CD14-positive monocyte (primary cell): ENCODE measurements around the gene NEGR1. TPM values are rescaled to one million over a fixed set of nuclear protein-coding genes. Genes with fewer than 3 reads are reported as not detected.

ENCODE experiments used
- DNase-seq, 3 donors: peaks; one replicate each; pipeline ENCODE4 v3.0.0-alpha.2; 2011 to 2022
- H2AFZ ChIP-seq: 2 replicates; pipeline ENCODE4 v1.6.0; 2012; ENCODE audit warnings: mild to moderate bottlenecking, low read depth, low read length, inconsistent platforms; ENCODE audit not compliant: insufficient read depth, poor library complexity, severe bottlenecking
- H3K27ac ChIP-seq, 2 donors: 1 replicate in 1 of 2; 2 replicates in 1 of 2; pipeline ENCODE4 v1.5.1; 2012 to 2013; ENCODE audit warnings: low read length in 2 of 2, control low read depth in 1 of 2, inconsistent platforms in 1 of 2, low read depth in 1 of 2, mild to moderate bottlenecking in 1 of 2
- H3K27me3 ChIP-seq, 2 donors: one replicate each; pipeline versions ENCODE4 v1.6.0 to v1.6.1; 2011 to 2013; ENCODE audit warnings: low read length in 2 of 2; ENCODE audit not compliant: control insufficient read depth in 2 of 2, insufficient read depth in 2 of 2
- H3K36me3 ChIP-seq, 2 donors: replicated peaks in 1 of 2; 1 replicate in 1 of 2; 2 replicates in 1 of 2; pipeline versions ENCODE4 v1.5.1 to v1.6.1; 2012 to 2013; ENCODE audit warnings: low read length in 2 of 2, control low read depth in 1 of 2, inconsistent platforms in 1 of 2, mild to moderate bottlenecking in 1 of 2; ENCODE audit not compliant: insufficient read depth in 2 of 2, control insufficient read depth in 1 of 2
- H3K4me1 ChIP-seq, 2 donors: 1 replicate in 1 of 2; 2 replicates in 1 of 2; pipeline versions ENCODE4 v1.5.1 to v1.6.1; 2012 to 2013; ENCODE audit warnings: low read length in 2 of 2, control low read depth in 1 of 2, inconsistent platforms in 1 of 2, mild to moderate bottlenecking in 1 of 2, moderate library complexity in 1 of 2; ENCODE audit not compliant: insufficient read depth in 2 of 2, control insufficient read depth in 1 of 2
- H3K4me2 ChIP-seq: replicated peaks from 2 replicates; pipeline ENCODE3; 2012; ENCODE audit warnings: low read length, moderate library complexity, mild to moderate bottlenecking; ENCODE audit not compliant: poor library complexity, severe bottlenecking; ENCODE audit errors: extremely low read depth
- H3K4me3 ChIP-seq, 3 experiments: fragments of 200-600 bp in 1 of 3; sonication (generic) in 1 of 3; replicated peaks in 1 of 3; 1 replicate in 2 of 3; 2 replicates in 1 of 3; pipeline ENCODE4 v1.5.1; 2011 to 2013; ENCODE audit warnings: low read length in 3 of 3, mild to moderate bottlenecking in 3 of 3, control low read depth in 2 of 3, low read depth in 2 of 3, inconsistent platforms in 1 of 3, moderate library complexity in 1 of 3
- H3K79me2 ChIP-seq: 2 replicates; pipeline ENCODE4 v1.6.0; 2012; ENCODE audit warnings: mild to moderate bottlenecking, control low read depth, inconsistent platforms, low read length, moderate library complexity; ENCODE audit not compliant: insufficient read depth
- H3K9ac ChIP-seq: 2 replicates; pipeline ENCODE4 v1.6.0; 2017; ENCODE audit warnings: low read length, mild to moderate bottlenecking; ENCODE audit not compliant: insufficient read depth, poor library complexity, severe bottlenecking
- H3K9me3 ChIP-seq, 2 donors: replicated peaks in 1 of 2; 1 replicate in 1 of 2; 2 replicates in 1 of 2; pipeline versions ENCODE4 v1.5.1 to v1.6.1; 2012 to 2013; ENCODE audit warnings: low read length in 2 of 2, control low read depth in 1 of 2; ENCODE audit not compliant: control insufficient read depth in 1 of 2, insufficient read depth in 1 of 2
- H4K20me1 ChIP-seq: 2 replicates; pipeline ENCODE4 v1.6.0; 2012; ENCODE audit warnings: mild to moderate bottlenecking, low read length, control low read depth, moderate library complexity; ENCODE audit not compliant: insufficient read depth
- H3K27ac Mint-ChIP-seq, 7 donors: one replicate each; pipeline ENCODE4 v1.8.0; 2020; ENCODE audit warnings: mild to moderate bottlenecking in 7 of 7, mixed read lengths in 7 of 7, moderate library complexity in 6 of 7, inconsistent platforms in 2 of 7
- H3K27me3 Mint-ChIP-seq, 3 donors: one replicate each; pipeline ENCODE4 v1.8.0; 2021 to 2022; ENCODE audit warnings: low read depth in 3 of 3, mild to moderate bottlenecking in 3 of 3, mixed read lengths in 3 of 3, moderate library complexity in 3 of 3, inconsistent platforms in 1 of 3
- H3K36me3 Mint-ChIP-seq, 2 donors: one replicate each; pipeline ENCODE4 v1.8.0; 2020; ENCODE audit warnings: mixed read lengths in 2 of 2, inconsistent platforms in 1 of 2, mild to moderate bottlenecking in 1 of 2
- H3K4me1 Mint-ChIP-seq: one replicate; pipeline ENCODE4 v1.8.0; 2020; ENCODE audit warnings: mild to moderate bottlenecking, mixed read lengths
- H3K4me3 Mint-ChIP-seq, 2 donors: one replicate each; pipeline ENCODE4 v1.8.0; 2020; ENCODE audit warnings: mild to moderate bottlenecking in 2 of 2, mixed read lengths in 2 of 2, moderate library complexity in 1 of 2
- H3K9me3 Mint-ChIP-seq, 7 donors: one replicate each; pipeline ENCODE4 v1.8.0; 2020 to 2022; ENCODE audit warnings: mixed read lengths in 7 of 7, mild to moderate bottlenecking in 6 of 7, moderate library complexity in 6 of 7, inconsistent platforms in 2 of 7
- CTCF ChIP-seq: fragments of 200-600 bp; IDR thresholded peaks from one replicate; pipeline ENCODE4 v1.8.0; 2022; ENCODE audit warnings: antibody characterized with exemption, mild to moderate bottlenecking
- WGBS: methylation state at CpG from one replicate; pipeline ENCODE4 v1.1.5; 2013; ENCODE audit warnings: missing lambda C conversion rate; ENCODE audit not compliant: insufficient coverage; 5-methylcytosine and 5-hydroxymethylcytosine counted together
- intact Hi-C, 2 donors: fragments of 100-400 bp; cut with micrococcal nuclease; formaldehyde crosslinking; loops; one replicate each; pipeline versions ENCODE4 v1.15.0 to v1.15.1; 2023
- polyA plus RNA-seq, 3 donors: library from polyadenylated mRNA; depleted of rRNA in 1 of 3; unstranded in 2 of 3; stranded (reverse) in 1 of 3; fragments of 300-500 nt in 2 of 3; fragments of >200 nt in 1 of 3; fragmentation: Illumina TruSeq in 2 of 3; gene quantifications; 1 replicate in 2 of 3; 2 replicates in 1 of 3; pipeline ENCODE4 v1.2.3, GENCODE V29; 2012 to 2021

NEGR1 gene
- polyA plus RNA-seq, 3 donors = 0.03 to 0.15 (median 0.13) TPM

- Histone ChIP-seq H4K20me1 (no peaks in the 10 kb centered on the region), H3K27me3 (no peaks in the 10 kb centered on the region), H3K36me3 (no peaks in the 10 kb centered on the region), H3K9me3 (peaks cover 9 to 18% of the 10 kb centered on the region in 2 donors), H3K9ac (no peak overlapping the region), H3K4me1 (no peaks in the 10 kb centered on the region), H3K27ac (no peak overlapping the region), H3K79me2 (no peaks in the 10 kb centered on the region), H3K4me3 (no peak overlapping the region), H2AFZ (no peak overlapping the region), H3K4me2 (no peak overlapping the region)
- Mint-ChIP-seq H3K4me3 (no peak overlapping the region), H3K4me1 (no peaks in the 10 kb centered on the region), H3K27ac (no peak overlapping the region), H3K9me3 (peaks cover 7 to 15% (median 10%) of the 10 kb centered on the region in 7 donors), H3K36me3 (no peaks in the 10 kb centered on the region), H3K27me3 (no peaks in the 10 kb centered on the region)
- no CpG with 5 or more reads among the region's 2 CpGs for WGBS
- intact Hi-C loops = no loop called here
- TF ChIP-seq CTCF = no peak
- no peak for DNase-seq
Measured at GRCh38 chr1:71719330-71719729, 563.0 kb downstream of the NEGR1 start.

GRCh38 chr1:71717186-71717585, 565.2 kb downstream of the NEGR1 start:
- TF ChIP-seq CTCF = no peak
- Histone ChIP-seq H3K4me2 (no peak overlapping the region), H3K9me3 (peaks cover 11 to 19% of the 10 kb centered on the region in 2 donors), H4K20me1 (no peaks in the 10 kb centered on the region), H3K9ac (no peak overlapping the region), H3K4me1 (no peaks in the 10 kb centered on the region), H2AFZ (no peak overlapping the region), H3K27ac (no peak overlapping the region), H3K4me3 (no peak overlapping the region), H3K36me3 (no peaks in the 10 kb centered on the region), H3K27me3 (no peaks in the 10 kb centered on the region), H3K79me2 (no peaks in the 10 kb centered on the region)
- no peaks in the 10 kb centered on the region for H3K4me1 Mint-ChIP-seq
- H3K27me3 Mint-ChIP-seq = no peaks in the 10 kb centered on the region
- H3K36me3 Mint-ChIP-seq = no peaks in the 10 kb centered on the region
- H3K4me3 Mint-ChIP-seq = no peak overlapping the region
- intact Hi-C loops = no loop called here
- peaks cover 10 to 23% (median 14%) of the 10 kb centered on the region in 7 donors for H3K9me3 Mint-ChIP-seq
- DNase-seq = no peak
- no peak overlapping the region for H3K27ac Mint-ChIP-seq
